HG03558 (cell line): Measurements from ENCODE around the gene KCNN4.
A peak's percentile ranks its signal among the peaks of the same experiment; 100 is the strongest.
"Not testable (repeated sequence)": the region's sequence is repeated elsewhere in the genome, so short reads cannot be mapped to it uniquely, and the experiment has no call there.

ENCODE experiments used
- ATAC-seq: cut with Tn5 transposase; IDR thresholded peaks from one replicate; pipeline ENCODE4 v1.9.1; 2021; ENCODE audit warnings: moderate number of reproducible peaks; ENCODE audit not compliant: unreplicated experiment; ENCODE audit errors: extremely low read depth

The KCNN4 gene

DNA sequence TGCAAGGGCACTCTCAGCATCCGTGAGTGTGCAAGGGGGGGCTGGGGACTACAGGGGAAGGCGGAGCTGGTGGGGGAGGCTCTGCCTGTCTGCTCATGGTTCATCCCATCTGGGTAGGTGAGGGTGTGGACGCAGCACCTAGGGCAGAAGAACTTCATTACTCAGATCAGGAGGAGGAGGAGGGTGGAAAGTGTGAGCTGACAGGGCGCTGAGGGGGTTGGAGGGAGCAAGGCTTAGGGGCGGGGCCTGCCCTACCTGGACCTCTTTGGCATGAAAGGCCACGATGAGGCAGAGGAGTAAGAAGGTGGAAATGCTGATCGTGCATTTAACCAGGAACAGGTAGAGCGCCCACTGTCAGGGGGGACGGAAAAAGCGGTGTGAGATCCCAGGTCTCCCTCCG, 4.5 kb downstream of the KCNN4 start:
- no peak for ATAC-seq

GRCh38 chr19:43775299-43775890, 5.4 kb downstream of the KCNN4 start:
- ATAC-seq = no peak

DNA sequence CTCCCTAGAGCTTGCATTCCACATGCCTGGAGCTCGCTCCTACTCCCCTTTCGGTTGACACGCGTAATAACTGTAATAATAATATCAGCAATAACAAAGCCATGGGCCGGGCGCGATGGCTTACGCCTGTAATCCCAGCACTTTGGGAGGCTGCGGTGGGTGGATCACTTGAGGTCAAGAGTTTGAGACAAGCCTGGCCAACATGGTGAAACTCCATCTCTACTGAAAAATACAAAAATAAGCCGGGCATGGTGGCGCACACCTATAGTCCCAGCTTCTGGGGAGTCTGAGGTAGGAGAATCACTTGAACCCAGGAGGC, 5.9 kb downstream of the KCNN4 start:
- not testable (repeated sequence) for ATAC-seq

GRCh38 chr19:43774103-43774939, 6.5 kb downstream of the KCNN4 start:
- no peak for ATAC-seq

GRCh38 chr19:43773725-43774102, 7.1 kb downstream of the KCNN4 start:
- no peak for ATAC-seq

DNA sequence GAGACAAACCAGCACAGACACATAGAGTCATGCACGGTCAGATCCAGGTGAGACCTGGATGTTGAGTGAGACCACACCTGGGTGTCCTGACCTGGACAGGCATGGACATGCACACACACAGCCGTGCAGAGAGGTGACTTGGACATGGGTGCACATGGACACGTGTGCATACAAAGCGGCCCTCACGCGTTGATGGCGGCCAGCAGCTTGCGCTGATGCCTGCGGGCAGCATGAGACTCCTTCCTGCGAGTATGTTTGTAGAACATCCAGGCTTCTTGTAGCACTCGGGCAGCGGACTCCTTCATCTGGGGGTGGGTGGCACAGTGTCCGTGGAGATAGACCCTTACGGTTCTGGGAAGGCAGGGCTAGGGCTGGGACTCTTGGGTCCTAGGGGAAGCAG, 11.5 kb downstream of the KCNN4 start:
- no peak for ATAC-seq

DNA sequence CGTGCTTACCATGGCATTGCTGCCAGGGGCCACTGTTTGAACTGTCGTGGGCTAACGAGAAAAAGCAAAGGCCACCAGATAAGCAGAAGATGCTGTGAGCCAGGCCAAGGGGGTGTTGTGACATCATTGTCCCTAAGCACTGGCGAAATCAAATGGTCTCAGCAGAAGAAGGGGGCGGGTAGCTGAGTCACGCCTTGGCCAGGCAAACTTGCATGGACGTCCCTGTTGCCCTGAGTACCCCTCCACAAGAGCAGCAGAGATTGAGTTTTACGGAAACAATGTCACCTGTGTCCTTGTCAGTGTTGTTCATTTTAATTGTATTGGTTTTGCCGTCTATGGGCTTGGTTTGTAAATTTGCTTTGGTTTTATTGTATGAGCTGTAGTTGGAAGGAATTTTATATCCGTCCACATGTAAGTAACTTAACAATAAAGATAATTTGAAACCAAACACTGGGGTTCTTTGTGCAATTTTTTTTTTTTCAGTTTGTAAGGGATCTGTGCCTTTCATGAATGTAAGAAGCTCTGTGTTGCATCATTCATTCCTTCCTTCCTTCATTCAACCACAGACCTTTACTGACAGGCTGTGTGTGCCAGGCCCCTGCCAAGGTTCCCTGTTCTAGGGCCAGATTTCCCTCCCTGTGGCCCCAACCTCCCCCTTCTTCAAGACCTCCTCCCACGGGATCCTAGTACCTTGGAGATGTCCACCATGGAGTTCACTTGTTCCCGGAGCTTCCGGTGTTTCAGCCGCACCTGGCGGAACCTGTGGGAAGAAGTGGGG, 12.3 kb downstream of the KCNN4 start:
- ATAC-seq = no peak

GRCh38 chr19:43767818-43768217, 13.0 kb downstream of the KCNN4 start:
- ATAC-seq = no peak

DNA sequence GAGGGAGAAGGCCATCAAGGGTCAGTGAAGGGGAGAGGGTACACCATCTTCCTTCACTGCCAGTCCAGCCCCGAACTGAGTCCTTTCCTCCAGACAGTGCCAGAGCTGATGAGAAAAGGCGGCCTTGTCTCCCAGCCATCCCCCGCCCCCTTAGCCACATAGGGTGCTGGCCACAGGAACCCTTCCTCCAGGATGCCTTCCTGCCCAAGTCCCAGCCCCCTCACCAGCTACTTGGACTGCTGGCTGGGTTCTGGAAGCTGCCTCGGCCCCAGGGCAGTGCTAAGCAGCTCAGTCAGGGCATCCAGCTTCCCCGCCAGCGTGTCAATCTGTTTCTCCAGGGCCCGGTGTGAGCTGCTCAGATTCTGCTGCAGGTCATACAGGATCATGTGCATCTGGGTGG, 13.5 kb downstream of the KCNN4 start:
- no peak for ATAC-seq

- ATAC-seq = no peak
Measured at GRCh38 chr19:43766755-43767043, 14.1 kb downstream of the KCNN4 start.

DNA sequence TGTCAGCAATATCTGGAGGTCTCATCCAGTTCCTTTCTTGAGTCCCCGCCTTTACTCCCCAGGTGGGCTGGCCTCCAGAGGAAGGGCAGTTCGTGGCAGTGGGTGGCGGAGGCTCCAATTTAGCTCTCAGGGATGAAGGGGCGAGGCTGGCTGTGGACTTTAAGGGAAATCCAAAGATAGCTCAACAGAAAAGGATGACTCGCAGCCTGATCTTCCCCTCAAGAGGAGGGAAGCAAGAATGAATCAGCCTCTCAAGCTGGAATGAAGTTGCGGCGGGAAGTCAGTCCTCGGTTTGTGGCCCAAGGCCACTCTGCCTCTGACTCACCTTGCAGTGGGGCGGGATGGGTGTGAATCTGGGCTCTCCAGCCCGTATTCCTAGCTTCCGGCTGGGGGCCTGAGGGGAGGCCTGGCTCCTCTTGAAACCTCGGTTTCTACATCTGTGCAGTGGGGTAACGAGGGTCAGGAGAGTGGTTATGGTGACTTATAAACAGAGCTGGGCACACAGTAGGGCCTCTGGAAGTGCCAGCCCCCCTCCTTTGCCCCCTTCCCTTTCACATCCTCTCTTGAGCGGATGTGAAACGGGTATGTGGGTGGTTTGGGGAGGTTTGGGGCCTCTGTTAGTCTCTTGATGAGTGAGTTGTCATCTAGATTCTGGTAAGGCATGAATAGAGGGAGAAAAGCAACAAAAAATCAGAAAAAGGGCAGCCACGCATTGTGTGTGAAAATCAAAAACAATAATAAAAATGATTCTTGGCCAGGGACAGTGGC, 15.5 kb downstream of the KCNN4 start:
- ATAC-seq = peak; percentile 52

GRCh38 chr19:43764684-43765083, 16.1 kb downstream of the KCNN4 start:
- ATAC-seq = not testable (repeated sequence)

- ATAC-seq = no peak
Measured at GRCh38 chr19:43763473-43763939, 17.3 kb downstream of the KCNN4 start.

DNA sequence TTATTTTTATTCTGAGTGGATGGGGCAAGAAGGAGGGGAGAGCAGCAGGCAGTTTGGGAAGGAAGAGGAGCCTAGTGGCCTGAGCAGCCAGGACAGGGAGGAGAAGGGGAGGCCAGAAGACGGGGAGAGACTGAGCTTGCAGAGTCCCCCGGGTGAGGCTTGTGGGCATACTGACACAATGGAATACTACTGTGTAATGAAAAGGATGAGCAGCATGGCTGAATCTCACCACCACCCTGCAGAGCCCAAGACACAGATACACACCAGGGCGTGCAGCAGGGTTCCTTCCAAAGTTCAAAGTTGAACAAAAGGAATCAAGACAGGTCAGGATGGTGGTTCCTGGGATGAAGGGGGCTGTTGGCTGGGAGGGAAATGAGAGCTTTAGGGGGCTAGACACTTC, 18.0 kb downstream of the KCNN4 start:
- ATAC-seq = no peak

DNA sequence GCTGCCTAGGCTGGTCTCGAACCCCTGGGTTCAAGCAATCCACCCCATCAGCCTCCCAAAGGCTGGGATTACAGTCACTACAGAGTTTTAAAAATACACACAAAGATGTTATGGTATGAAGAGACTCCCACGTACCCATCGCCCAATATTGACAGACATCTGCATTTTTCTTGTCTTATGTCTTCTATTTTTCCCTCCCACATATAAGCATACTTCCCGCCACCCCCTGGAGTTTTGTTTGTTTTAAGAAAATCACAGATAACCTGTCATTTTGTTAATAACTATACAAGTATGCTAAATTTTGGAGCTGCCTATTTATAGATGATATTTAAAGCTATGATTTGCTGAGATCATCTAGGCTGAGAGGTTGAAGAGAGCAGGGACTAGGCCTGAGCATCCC, 19.8 kb downstream of the KCNN4 start:
- ATAC-seq = no peak

- no peak for ATAC-seq
Measured at GRCh38 chr19:43759515-43759914, 21.3 kb downstream of the KCNN4 start.

GRCh38 chr19:43755256-43755801, 25.4 kb downstream of the KCNN4 start:
- no peak for ATAC-seq

DNA sequence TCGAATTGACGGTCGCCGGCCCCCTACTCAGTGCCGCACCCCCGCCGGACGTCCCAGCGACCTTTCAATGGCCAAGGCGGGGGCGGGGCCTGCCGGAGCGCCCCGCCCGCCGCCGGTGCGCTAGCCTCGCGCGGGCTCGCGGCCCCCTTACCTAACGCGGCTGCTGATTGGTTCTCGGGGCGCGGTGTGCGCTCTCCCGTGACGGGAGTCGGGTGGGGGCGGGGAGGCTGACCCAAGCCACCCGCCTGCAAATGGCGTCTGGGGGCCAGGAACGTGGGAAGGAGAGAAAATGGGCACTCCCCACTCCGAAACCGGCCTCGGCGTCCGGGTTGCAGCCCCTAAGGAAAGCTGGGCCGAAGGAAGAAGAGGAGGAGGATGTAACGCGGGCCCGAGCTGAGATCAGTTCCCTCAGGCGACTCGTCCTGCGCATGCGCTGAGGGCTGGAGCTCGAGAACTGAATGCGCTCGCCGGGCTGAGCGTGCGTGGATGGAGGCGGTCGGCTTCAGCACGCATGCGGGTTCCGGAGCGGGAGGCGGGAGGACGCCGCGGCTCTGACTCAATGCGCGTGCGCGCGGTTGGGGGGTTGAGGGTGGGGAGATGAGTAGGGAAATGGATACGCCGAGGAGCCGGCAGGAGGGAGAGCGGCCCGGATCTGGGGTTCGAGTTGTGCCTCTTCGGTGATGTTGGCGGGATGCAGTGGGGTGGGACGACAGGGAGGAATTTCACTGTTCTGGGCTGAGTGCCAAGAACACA, 26.1 kb downstream of the KCNN4 start, which contains the start of gene SMG9:
Gene SMG9 (minus strand): TSS at position 460 of the 753 bp plus-strand sequence. CDS start 4,221 bp downstream, outside the sequence.
- ATAC-seq = peak; percentile 34

GRCh38 chr19:43754253-43754502, 26.6 kb downstream of the KCNN4 start:
- ATAC-seq = no peak
